DMS53 treated with DMSO at 0.1 percent for 48 hours (cell line): ENCODE measurements around the gene VWA2.

Experiments
- DNase-seq: peaks from one replicate; lab custom pipeline; 2025; ENCODE audit not compliant: unreplicated experiment; lab: John Stamatoyannopoulos, UW

Gene VWA2, protein sequence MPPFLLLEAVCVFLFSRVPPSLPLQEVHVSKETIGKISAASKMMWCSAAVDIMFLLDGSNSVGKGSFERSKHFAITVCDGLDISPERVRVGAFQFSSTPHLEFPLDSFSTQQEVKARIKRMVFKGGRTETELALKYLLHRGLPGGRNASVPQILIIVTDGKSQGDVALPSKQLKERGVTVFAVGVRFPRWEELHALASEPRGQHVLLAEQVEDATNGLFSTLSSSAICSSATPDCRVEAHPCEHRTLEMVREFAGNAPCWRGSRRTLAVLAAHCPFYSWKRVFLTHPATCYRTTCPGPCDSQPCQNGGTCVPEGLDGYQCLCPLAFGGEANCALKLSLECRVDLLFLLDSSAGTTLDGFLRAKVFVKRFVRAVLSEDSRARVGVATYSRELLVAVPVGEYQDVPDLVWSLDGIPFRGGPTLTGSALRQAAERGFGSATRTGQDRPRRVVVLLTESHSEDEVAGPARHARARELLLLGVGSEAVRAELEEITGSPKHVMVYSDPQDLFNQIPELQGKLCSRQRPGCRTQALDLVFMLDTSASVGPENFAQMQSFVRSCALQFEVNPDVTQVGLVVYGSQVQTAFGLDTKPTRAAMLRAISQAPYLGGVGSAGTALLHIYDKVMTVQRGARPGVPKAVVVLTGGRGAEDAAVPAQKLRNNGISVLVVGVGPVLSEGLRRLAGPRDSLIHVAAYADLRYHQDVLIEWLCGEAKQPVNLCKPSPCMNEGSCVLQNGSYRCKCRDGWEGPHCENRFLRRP

GRCh38 chr10:114239117-114239993 is at the start of gene VWA2:
Gene VWA2 (plus strand): TSS chr10:114239254. CDS start chr10:114248714, 9,460 bp downstream.
- peak; percentile 37 for DNase-seq

- no peak for DNase-seq
Measured at GRCh38 chr10:114189700-114190099, 49.4 kb upstream of the VWA2 start.

DNA sequence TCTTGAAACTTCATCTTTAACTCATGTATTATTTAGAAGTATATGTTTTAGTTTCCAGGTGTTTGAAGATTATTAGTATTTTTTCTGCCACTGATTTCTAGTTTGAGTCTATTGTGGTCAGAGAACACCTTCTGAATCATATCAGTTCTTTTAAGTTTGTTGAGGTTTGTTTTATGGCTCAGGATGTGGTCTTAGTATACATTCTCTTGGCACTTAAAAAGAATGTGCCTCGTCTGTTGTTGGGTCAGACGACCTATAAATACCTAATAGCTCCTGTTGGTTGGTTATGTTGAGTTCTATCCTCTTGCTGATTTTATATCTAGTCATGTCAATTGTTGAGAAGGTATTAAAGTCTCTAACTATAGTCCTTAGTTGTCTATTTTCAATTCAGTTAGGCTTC is 44.0 kb upstream of the VWA2 start:
- DNase-seq = no peak

- DNase-seq = no peak
Measured at GRCh38 chr10:114199239-114199638, 39.8 kb upstream of the VWA2 start.

DNA sequence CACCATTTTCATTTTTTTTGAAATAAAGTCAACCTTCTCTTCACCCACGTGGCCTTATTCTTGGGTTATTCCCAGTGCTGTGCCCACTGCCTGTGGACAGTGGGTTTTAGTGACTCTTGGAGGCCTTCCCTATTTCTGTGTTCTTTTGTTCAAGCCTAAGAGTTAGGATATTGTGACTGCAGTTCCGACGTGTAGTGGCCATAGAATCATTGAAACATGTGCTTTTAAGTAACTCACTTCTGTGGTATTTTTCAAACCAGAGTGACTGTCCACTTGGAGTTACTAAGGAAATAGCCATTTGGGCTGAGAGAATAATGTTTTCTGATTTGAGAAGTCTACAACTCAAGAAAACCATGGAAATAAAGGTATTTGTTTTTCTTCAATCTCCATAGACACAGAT is 36.2 kb upstream of the VWA2 start:
- no peak for DNase-seq

- no peak for DNase-seq
Measured at GRCh38 chr10:114206902-114207301, 32.2 kb upstream of the VWA2 start.

DNA sequence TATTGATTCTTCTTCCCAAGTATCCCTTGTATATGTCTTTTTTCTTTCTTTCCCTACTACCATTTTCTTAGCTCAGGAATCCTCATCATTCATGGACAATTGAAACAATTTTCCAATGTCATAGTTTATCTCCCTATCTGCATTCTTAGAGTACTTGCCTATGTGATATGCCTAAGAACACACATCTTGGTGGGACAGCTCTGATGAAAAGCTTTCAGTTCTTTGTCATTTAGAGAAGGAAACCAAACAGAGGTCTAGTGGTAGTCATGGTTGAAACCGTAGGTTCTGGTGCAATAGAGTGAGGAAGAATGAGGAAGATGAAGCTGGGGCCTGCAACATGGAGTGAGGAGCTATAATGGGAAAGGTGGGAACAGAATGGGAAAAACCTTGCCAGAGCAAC is 31.7 kb upstream of the VWA2 start:
- DNase-seq = no peak

- no peak for DNase-seq
Measured at GRCh38 chr10:114208351-114208750, 30.7 kb upstream of the VWA2 start.

GRCh38 chr10:114212153-114212552 is 26.9 kb upstream of the VWA2 start:
- no peak for DNase-seq

DNA sequence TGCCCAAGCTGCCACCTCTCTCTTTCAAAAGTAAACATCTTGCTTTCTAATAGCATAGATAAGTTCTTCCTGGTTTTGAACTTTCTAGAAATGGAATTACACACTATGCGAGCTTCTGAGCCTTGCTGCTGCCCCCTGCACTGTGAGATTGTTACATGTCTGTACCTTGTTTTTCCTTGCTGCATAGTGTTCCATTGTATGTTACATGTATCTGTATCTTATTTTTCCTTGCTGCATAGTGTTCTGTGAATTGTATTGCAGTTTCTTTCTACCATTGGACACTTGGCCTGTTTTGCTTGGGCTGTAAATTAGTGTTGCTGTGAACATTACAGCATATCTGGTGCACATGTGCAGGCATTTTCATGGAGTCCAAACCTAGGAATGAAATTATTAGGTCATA is 24.0 kb upstream of the VWA2 start:
- DNase-seq = no peak

- no peak for DNase-seq
Measured at GRCh38 chr10:114220281-114220680, 18.8 kb upstream of the VWA2 start.

DNA sequence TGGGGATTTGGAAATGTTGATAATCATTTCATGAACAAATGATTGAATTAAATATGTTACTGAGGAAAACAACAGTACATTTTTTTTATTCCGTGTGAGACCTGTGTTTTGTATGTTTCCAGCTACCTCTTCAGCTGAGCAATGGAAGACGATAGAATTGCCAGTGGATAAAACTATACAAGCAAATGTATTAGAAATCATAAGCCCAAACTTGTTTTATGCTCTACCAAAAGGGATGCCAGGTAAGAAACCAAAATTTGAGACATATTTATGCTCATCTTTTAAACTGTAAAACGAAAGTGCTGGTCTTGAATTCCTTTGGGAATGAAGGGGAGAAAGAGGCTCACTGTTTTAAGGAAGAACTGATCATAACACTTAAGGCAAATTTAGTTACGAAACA is 17.8 kb upstream of the VWA2 start:
- no peak for DNase-seq

DNA sequence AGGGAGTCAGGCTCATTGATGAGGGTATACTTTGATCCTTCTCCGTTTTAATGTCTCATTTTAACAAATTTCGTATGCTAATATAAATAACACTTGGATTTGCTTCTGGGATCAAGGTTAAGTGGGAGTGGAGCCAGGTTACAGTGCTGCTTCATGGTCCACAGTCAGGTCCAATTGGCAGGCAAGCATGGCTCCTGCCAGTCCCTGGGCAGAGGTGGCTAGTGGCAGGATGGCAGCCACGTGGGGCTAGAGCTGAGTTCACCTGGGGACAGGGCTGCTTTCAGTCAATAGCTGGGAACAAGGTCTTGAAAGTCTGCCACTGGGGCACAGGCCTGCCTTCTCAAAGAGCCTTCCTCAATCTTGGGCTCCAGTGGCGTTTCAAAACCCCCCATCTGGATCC is 16.0 kb upstream of the VWA2 start:
- DNase-seq = no peak

GRCh38 chr10:114228156-114228555 is 10.9 kb upstream of the VWA2 start:
- no peak for DNase-seq

- DNase-seq = no peak
Measured at GRCh38 chr10:114232561-114233176, 6.4 kb upstream of the VWA2 start.

GRCh38 chr10:114233482-114233881 is 5.6 kb upstream of the VWA2 start:
- DNase-seq = no peak

DNA sequence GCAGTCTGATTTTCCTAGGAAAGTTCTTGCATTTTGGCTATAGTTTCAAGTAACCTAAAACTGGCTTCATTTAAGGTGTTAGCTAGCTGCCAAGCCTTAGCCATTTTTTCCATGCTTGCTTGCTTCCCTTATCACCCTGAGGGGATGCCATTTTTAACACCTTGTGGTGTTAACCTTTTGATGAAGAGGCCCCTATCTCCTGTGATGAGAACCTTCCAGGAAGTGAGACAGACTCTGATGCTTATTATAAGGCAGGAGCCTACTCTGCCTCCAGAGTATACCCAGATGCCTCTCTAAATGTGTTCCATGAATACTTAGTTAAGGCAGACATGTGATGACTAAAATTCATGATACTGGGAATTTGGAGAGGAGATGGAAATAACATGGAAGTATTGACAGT is 4.9 kb upstream of the VWA2 start:
- DNase-seq = no peak

GRCh38 chr10:114239994-114240345 is 916 bp downstream of the VWA2 start:
- no peak for DNase-seq

DNA sequence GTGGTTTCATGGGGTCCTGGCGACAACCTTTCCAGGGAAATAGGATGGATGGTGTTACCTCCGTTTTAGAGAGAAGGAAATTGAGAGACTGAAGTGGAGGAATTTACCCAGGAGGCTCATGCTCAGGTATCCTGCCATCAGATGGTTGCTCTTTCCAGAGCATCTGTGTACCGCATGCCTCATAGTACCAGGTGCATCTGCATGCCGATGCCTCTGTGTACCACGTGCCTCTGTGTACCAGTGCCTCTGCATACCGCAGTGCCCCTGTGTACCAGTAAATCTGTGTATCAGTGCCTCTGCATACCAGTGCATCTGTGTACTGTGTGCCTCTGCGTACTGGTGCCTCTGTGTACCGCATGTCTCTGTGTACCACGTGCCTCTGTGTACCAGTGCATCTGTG is 3.2 kb downstream of the VWA2 start:
- DNase-seq = no peak

DNA sequence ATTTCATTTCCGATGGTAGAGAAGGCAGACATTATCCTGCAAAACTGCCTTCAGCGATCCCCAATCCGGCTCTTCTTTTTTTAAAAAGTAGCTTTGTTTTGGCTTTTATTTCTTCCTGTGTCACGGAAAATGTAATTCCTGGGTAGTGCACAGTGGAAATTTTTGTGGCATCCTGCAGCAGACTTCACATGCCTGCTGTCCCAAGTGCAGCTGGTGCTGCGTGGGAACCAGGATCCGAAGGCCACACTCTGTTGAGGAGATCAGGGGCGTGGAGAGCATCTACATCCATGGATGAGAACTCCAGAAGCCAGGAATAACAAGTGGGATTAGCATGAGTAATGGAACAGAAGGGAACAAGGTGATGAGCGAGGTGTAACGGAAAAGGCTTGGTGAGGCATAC is 4.6 kb downstream of the VWA2 start:
- no peak for DNase-seq

DNA sequence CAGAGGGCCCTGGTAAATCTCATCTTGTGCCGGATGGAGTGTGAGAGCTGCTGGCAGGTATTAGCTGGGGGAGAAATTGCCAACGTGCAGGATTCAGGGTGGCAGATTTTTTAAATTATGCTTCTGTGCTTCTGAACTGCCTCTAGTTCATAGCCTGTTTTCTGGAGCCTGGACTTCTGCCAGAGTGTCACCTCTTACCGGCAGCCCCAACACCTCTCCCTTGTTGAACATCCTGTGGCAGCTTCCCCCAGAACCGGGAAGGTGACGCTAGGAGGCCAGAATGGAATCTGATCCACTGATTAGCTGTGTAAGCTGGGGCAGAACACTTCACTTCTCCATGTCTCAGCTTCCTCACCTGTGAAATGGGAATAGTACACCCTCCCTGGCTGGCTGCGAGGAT is 5.1 kb downstream of the VWA2 start:
- no peak for DNase-seq
